Panc1 (cell line): ENCODE data around the gene INSYN2B. TPM values are rescaled to one million over a fixed set of nuclear protein-coding genes. Genes with fewer than 3 reads are reported as not detected.
A peak's percentile ranks its signal among the peaks of the same experiment; 100 is the strongest.

Experiments used
- ATAC-seq: fragments of 200-7000 bp; cut with Tn5 transposase; 2 replicates; pipeline ENCODE4 v1.9.1; 2020; ENCODE audit warnings: mild to moderate bottlenecking, moderate library complexity
- BruUV-seq: library from RNA; stranded (reverse); fragments of 400-500 nt; replicated peaks from 2 replicates; lab custom pipeline; 2021; lab: Mats Ljungman, UMichigan
- CTCF ChIA-PET: fragments of 300-600 bp; sonication (Branson Sonifier 250); formaldehyde crosslinking; loops from one replicate; lab custom pipeline; 2022; ENCODE audit warnings: antibody characterized with exemption; lab: Charles Lee
- POLR2A ChIA-PET: fragments of 300-600 bp; sonication (Branson Sonifier 250); formaldehyde crosslinking; loops from one replicate; lab custom pipeline; 2022; ENCODE audit warnings: antibody characterized with exemption; lab: Charles Lee
- DNase-seq: peaks from one replicate; pipeline ENCODE4 v3.0.0-alpha.2; 2010; ENCODE audit warnings: low read depth, low spot score
- H3K27ac ChIP-seq: 2 replicates; pipeline ENCODE4 v1.5.1; 2011; ENCODE audit warnings: mild to moderate bottlenecking, low read length, inconsistent platforms
- H3K27me3 ChIP-seq: fragments of 200-500 bp; sonication (Bioruptor generic); 2 replicates; pipeline ENCODE4 v1.6.0; 2014; ENCODE audit warnings: low read length, inconsistent platforms; ENCODE audit not compliant: control insufficient read depth, insufficient read depth
- H3K36me3 ChIP-seq: fragments of 200-500 bp; sonication (Bioruptor generic); 2 replicates; pipeline ENCODE4 v1.5.1; 2014; ENCODE audit warnings: inconsistent platforms, mild to moderate bottlenecking, low read length, moderate library complexity; ENCODE audit not compliant: control insufficient read depth, insufficient read depth
- H3K4me1 ChIP-seq: 2 replicates; pipeline ENCODE4 v1.5.1; 2011; ENCODE audit warnings: inconsistent platforms, mild to moderate bottlenecking, low read length, moderate library complexity; ENCODE audit not compliant: control insufficient read depth, insufficient read depth
- H3K4me3 ChIP-seq, 2 experiments: 2 replicates each; pipeline ENCODE4 v1.5.1; 2011 to 2012; ENCODE audit warnings: low read depth in 2 of 2, low read length in 2 of 2, mild to moderate bottlenecking in 2 of 2, inconsistent platforms in 1 of 2, moderate library complexity in 1 of 2
- H3K9me3 ChIP-seq: fragments of 200-500 bp; sonication (Bioruptor generic); 2 replicates; pipeline ENCODE4 v1.5.1; 2014; ENCODE audit warnings: low read depth, mild to moderate bottlenecking, inconsistent platforms, low read length, moderate library complexity; ENCODE audit not compliant: control insufficient read depth, insufficient read depth
- POLR2AphosphoS5 ChIP-seq: IDR thresholded peaks from 2 replicates; pipeline ENCODE4 v1.6.1; 2012; ENCODE audit warnings: mild to moderate bottlenecking, low read depth, low read length, moderate library complexity
- SIN3A ChIP-seq: IDR thresholded peaks from 2 replicates; pipeline ENCODE4 v1.6.1; 2012; ENCODE audit warnings: low read depth, mild to moderate bottlenecking, low read length, moderate library complexity, borderline replicate concordance; ENCODE audit not compliant: insufficient read depth
- TCF7L2 ChIP-seq: IDR thresholded peaks from 2 replicates; pipeline ENCODE4 v1.6.1; 2011; ENCODE audit warnings: mild to moderate bottlenecking, low read depth, low read length, inconsistent platforms
- in situ Hi-C: cut with HindIII; loops from 2 replicates; pipeline ENCODE4 v1.10.0; 2016; ENCODE audit warnings: low sequenced_read_pairs, low pct_unique_long_range_greater_than_20kb
- intact Hi-C: fragments of 100-400 bp; cut with micrococcal nuclease; formaldehyde crosslinking; loops from one replicate; pipeline ENCODE4 v1.10.0; 2022; ENCODE audit not compliant: unreplicated experiment
- total RNA-seq: library from RNA; stranded (reverse); gene quantifications from one replicate; pipeline ENCODE4 v1.2.1, GENCODE V29; 2021; ENCODE audit not compliant: unreplicated experiment
- TF ChIP-seq, protein P1 (sequence below): fragments of 450-650 bp; IDR thresholded peaks from 2 replicates; pipeline ENCODE4 v1.5.1; 2017; ENCODE audit warnings: mild to moderate bottlenecking
- TF ChIP-seq, protein P2 (sequence below), 2 experiments: IDR thresholded peaks; 2 replicates each; pipeline ENCODE4 v1.6.1; 2011 to 2012; ENCODE audit warnings: low read depth in 2 of 2, control low read depth in 1 of 2, low read length in 1 of 2, mild to moderate bottlenecking in 1 of 2, moderate library complexity in 1 of 2; ENCODE audit not compliant: insufficient read depth in 1 of 2

INSYN2B gene
- total RNA-seq, 1 experiment from 2014 or later: 0.28 TPM

DNA sequence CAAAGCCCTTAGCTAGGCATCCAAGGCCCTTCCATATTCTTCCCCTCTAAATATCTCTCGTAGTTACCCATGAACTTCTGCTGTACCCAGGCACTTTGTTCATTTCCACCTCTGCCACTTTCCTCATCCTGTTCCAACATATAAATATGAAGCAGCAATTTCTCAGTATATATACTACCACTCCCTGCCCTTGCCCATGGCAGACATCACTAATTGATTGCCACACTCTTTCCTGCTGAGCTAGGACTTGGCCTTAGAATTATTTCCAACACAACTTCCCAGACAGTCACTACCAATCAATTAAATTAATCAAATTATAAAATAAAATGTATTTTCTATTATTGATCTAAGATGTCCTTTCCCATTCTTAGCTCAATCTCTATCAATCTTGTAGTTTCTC lies 8.5 kb downstream of the INSYN2B start:
- H3K9me3 ChIP-seq: no peaks in the 10 kb centered on the region
- POLR2A ChIA-PET: no interaction called here
- CTCF ChIA-PET: interaction anchor here (0.6 kb wide), 2 partner anchors 25 to 223 kb away, joined by 6 to 11 read pairs; no protein-coding TSS in a partner anchor
- in situ Hi-C loops (no loop called here), intact Hi-C loops (no loop called here)
- DNase-seq (no peak), ATAC-seq (no peak)
- H3K27ac ChIP-seq: no peak overlapping the region
- no peaks in the 10 kb centered on the region for H3K36me3 ChIP-seq
- H3K4me3 ChIP-seq: no peak overlapping the region
- TF ChIP-seq POLR2AphosphoS5: no peak
- no peak for TF ChIP-seq SIN3A
- TF ChIP-seq TCF7L2: no peak
- TF ChIP-seq, protein P1, sequence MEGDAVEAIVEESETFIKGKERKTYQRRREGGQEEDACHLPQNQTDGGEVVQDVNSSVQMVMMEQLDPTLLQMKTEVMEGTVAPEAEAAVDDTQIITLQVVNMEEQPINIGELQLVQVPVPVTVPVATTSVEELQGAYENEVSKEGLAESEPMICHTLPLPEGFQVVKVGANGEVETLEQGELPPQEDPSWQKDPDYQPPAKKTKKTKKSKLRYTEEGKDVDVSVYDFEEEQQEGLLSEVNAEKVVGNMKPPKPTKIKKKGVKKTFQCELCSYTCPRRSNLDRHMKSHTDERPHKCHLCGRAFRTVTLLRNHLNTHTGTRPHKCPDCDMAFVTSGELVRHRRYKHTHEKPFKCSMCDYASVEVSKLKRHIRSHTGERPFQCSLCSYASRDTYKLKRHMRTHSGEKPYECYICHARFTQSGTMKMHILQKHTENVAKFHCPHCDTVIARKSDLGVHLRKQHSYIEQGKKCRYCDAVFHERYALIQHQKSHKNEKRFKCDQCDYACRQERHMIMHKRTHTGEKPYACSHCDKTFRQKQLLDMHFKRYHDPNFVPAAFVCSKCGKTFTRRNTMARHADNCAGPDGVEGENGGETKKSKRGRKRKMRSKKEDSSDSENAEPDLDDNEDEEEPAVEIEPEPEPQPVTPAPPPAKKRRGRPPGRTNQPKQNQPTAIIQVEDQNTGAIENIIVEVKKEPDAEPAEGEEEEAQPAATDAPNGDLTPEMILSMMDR: no peak
- TF ChIP-seq, protein P2, sequence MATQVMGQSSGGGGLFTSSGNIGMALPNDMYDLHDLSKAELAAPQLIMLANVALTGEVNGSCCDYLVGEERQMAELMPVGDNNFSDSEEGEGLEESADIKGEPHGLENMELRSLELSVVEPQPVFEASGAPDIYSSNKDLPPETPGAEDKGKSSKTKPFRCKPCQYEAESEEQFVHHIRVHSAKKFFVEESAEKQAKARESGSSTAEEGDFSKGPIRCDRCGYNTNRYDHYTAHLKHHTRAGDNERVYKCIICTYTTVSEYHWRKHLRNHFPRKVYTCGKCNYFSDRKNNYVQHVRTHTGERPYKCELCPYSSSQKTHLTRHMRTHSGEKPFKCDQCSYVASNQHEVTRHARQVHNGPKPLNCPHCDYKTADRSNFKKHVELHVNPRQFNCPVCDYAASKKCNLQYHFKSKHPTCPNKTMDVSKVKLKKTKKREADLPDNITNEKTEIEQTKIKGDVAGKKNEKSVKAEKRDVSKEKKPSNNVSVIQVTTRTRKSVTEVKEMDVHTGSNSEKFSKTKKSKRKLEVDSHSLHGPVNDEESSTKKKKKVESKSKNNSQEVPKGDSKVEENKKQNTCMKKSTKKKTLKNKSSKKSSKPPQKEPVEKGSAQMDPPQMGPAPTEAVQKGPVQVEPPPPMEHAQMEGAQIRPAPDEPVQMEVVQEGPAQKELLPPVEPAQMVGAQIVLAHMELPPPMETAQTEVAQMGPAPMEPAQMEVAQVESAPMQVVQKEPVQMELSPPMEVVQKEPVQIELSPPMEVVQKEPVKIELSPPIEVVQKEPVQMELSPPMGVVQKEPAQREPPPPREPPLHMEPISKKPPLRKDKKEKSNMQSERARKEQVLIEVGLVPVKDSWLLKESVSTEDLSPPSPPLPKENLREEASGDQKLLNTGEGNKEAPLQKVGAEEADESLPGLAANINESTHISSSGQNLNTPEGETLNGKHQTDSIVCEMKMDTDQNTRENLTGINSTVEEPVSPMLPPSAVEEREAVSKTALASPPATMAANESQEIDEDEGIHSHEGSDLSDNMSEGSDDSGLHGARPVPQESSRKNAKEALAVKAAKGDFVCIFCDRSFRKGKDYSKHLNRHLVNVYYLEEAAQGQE (IDR thresholded peaks at IDR 0.05; ENCODE audit: insufficient read depth in 1 of 2, low read depth in 2 of 2, low read length in 1 of 2): no peak
- BruUV-seq: no TSS peak
- no peaks in the 10 kb centered on the region for H3K27me3 ChIP-seq
- no peaks in the 10 kb centered on the region for H3K4me1 ChIP-seq

DNA sequence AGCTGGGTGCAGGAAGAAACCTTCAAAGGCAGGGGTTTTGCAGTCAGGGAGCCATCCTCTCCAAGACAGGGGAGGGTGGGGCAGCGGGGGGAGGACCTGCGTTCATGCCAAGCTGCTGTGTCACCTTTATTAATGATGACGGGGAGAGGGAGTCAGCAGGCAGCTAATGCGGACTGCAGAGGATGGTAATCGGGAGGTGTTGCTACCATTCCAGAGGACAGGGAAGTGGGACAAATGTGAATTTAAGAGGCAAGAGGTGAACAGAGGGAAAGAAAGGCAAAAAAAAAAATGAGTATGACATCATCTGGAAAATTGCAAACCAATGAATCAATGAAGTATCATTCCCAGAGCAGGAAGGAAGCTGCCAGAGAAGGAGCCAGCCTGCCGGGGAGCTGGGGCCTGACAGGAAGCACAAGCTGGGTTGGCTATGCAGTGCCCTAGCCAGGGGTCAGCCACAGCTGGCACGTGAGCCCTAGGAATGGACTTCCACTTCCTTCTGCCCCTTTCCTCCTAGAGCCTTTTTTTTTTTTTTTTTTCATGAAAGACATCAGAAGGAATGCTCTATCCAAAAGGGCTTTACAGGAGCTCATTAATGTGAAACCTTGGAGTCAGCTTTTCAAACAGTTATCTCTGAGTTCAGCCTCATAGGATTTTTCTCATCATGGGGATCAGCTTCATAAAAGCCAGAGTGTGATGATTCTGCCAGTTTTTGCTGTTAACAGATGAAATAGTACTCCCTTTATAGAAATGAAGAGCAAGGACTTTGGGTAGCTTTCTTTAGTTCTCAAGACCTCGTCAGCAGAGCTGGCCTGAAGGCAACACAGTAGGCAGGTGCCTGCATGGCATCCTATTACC lies 9.2 kb downstream of the INSYN2B start:
- ATAC-seq: 0 out of 2 replicates have a peak, but pooled peaks have one; percentile 17
- CTCF ChIA-PET: interaction anchor here (0.6 kb wide), 3 partner anchors 24 to 993 kb away, joined by 3 to 11 read pairs (median 6); no protein-coding TSS in a partner anchor

More for the DNA sequence above, 9.2 kb downstream of the INSYN2B start:
- TF ChIP-seq POLR2AphosphoS5 (no peak), SIN3A (no peak), TCF7L2 (no peak)
- TF ChIP-seq, protein P2 (IDR thresholded peaks at IDR 0.05; ENCODE audit: insufficient read depth in 1 of 2, low read depth in 2 of 2, low read length in 1 of 2): no peak
- TF ChIP-seq, protein P1: no peak
- in situ Hi-C loops (no loop called here), intact Hi-C loops (no loop called here)
- POLR2A ChIA-PET: interaction anchor here (0.9 kb wide), 1 partner anchor 95 kb away, joined by 3 read pairs; no protein-coding TSS in a partner anchor
- Histone ChIP-seq H3K9me3 (no peaks in the 10 kb centered on the region), H3K27ac (no peak overlapping the region), H3K4me3 (no peak overlapping the region), H3K4me1 (no peaks in the 10 kb centered on the region), H3K36me3 (no peaks in the 10 kb centered on the region), H3K27me3 (no peaks in the 10 kb centered on the region)
- no peak for DNase-seq
- BruUV-seq: no TSS peak
